ENCODE measurements around the gene ACTL6B. TPM values are rescaled to one million over a fixed set of nuclear protein-coding genes. Genes with fewer than 3 reads are reported as not detected.

The ACTL6B gene
- total and polyA plus RNA-seq, 9 of the 15 experiments (the other 6 are each of a cell fraction or from before 2014, with no cell fraction given): not detected

DNA sequence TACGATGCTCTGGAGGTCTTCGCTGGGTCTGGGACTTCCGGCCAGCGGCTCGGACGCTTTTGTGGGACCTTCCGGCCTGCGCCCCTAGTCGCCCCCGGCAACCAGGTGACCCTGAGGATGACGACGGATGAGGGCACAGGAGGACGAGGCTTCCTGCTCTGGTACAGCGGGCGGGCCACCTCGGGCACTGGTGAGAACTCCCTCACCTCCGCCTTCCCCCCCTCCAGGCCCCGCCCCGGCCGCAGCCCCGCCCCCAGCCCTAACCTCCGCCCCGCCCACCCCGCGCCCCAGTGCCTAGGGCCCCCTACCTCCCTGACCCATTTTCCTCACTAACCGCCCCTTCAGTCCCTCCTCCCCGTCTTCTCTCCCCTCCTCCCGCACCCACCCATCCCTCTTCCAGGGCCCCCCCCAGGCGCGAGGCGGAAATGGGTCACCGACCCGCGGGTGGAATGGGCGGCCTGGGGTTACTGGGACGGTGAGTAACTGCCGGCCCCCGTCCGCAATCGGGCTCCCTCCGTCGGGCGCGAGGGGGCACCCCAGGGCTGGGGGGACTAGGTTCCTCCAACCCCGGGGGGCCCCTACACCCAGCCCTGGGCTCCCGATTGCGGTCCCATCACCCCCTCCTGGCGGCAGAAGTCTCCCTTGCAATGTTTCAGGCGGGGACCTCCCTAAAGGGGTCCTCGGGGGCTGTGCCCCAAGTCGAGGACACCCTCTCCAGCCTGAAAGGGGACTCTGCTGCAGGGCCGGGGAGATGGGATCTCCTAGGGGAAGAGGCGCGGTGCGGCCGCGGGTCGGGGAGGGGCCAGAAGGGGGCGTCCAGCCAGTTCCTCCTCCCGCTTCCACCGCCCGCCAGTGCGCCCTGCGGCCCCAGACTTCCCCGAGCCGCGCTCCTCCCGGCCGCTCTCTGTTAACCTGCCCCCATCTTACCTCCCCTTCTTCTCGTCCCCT, 51.9 kb downstream of the ACTL6B start (continued):
- TF ChIP-seq ZBTB11 (CRISPR knock-in tag; IDR thresholded peaks at IDR 0.05): 0 out of 6 replicates have a peak, but pooled peaks of 1 of the 3 experiments have one; percentile 25
- no peak for TF ChIP-seq E2F1 (CRISPR knock-in tag; IDR thresholded peaks at IDR 0.05)
- no peak for TF ChIP-seq ASH1L (IDR thresholded peaks at IDR 0.05; ENCODE audit: borderline replicate concordance, low read depth, partially characterized antibody)
- TF ChIP-seq E2F3 (CRISPR knock-in tag; IDR thresholded peaks at IDR 0.05): peak; percentile 57; the same call in 1 of the 2 replicates
- TF ChIP-seq ZNF311 (CRISPR knock-in tag; IDR thresholded peaks at IDR 0.05): no peak
- peak; percentile 97 for TF ChIP-seq HMG20B (CRISPR knock-in tag; IDR thresholded peaks at IDR 0.05)
- TF ChIP-seq ZBTB17 (CRISPR knock-in tag; IDR thresholded peaks at IDR 0.05): no peak
- TF ChIP-seq HDGF (IDR thresholded peaks at IDR 0.05): no peak; the same call in 1 of the 2 replicates
- TF ChIP-seq SREBF2 (CRISPR knock-in tag; IDR thresholded peaks at IDR 0.05): 0 out of 2 replicates have a peak, but pooled peaks have one; percentile 93
- TF ChIP-seq NR2C1 (IDR thresholded peaks at IDR 0.05): 0 out of 2 replicates have a peak, but pooled peaks have one; percentile 26
- TF ChIP-seq NR2C1 (tag; IDR thresholded peaks at IDR 0.05): no peak
- TF ChIP-seq FIP1L1 (IDR thresholded peaks at IDR 0.05; ENCODE audit: low read depth, low read length, poor library complexity, severe bottlenecking): no peak
- peak; percentile 54 for TF ChIP-seq BCOR (IDR thresholded peaks at IDR 0.05)
- TF ChIP-seq TEAD4 (IDR thresholded peaks at IDR 0.05; ENCODE audit: low read length): no peak
- no peak for TF ChIP-seq TEAD4 (CRISPR knock-in tag; IDR thresholded peaks at IDR 0.05; ENCODE audit: borderline replicate concordance)
- no peak for TF ChIP-seq ZC3H4 (CRISPR knock-in tag; IDR thresholded peaks at IDR 0.05; ENCODE audit: borderline replicate concordance)
- TF ChIP-seq RBFOX2 (IDR thresholded peaks at IDR 0.05; ENCODE audit: low read depth, low read length): peak; percentile 68
- no peak for TF ChIP-seq ZNF586 (CRISPR knock-in tag; conservative IDR thresholded peaks at IDR 0.05)
- 0 out of 2 replicates have a peak, but pooled peaks have one; percentile 60 for TF ChIP-seq ZNF12 (CRISPR knock-in tag; IDR thresholded peaks at IDR 0.05)
- TF ChIP-seq SRSF3 (IDR thresholded peaks at IDR 0.05; ENCODE audit: insufficient read depth, low read length): no peak

All from K562 (cell line).